Limb (tissue), 2 donors: Measurements from ENCODE around the gene CASP3.
"Not testable (repeated sequence)": the region's sequence is repeated elsewhere in the genome, so short reads cannot be mapped to it uniquely, and the experiment has no call there.

ENCODE experiments used
- DNase-seq, 2 donors: peaks; one replicate each; pipeline ENCODE4 v3.0.0-alpha.2; 2016; ENCODE audit errors: extremely low spot score in 2 of 2

The CASP3 gene

GRCh38 chr4:184664445-184665210, 15.4 kb upstream of the CASP3 start:
- DNase-seq: no peak

GRCh38 chr4:184662236-184662635, 13.0 kb upstream of the CASP3 start:
- DNase-seq: no peak

- DNase-seq: no peak
These were observed 11.7 kb upstream of the CASP3 start for GRCh38 chr4:184660978-184661377.

GRCh38 chr4:184657820-184658219, 8.6 kb upstream of the CASP3 start:
- not testable (repeated sequence) for DNase-seq

- no peak for DNase-seq
These were observed 7.9 kb upstream of the CASP3 start for GRCh38 chr4:184657144-184657543.

- DNase-seq: peak in 1 of 2 donors; percentile 36
These were observed 6.9 kb upstream of the CASP3 start for GRCh38 chr4:184655889-184656869.

- peak in 1 of 2 donors; percentile 60 for DNase-seq
These were observed 4.4 kb upstream of the CASP3 start for GRCh38 chr4:184653650-184654049.

GRCh38 chr4:184652681-184653080, 3.4 kb upstream of the CASP3 start:
- not testable (repeated sequence) for DNase-seq

GRCh38 chr4:184651899-184652298, 2.7 kb upstream of the CASP3 start:
- no peak for DNase-seq

- DNase-seq: no peak
These were observed 966 bp upstream of the CASP3 start for GRCh38 chr4:184649971-184650855.

GRCh38 chr4:184648313-184649025, 778 bp downstream of the CASP3 start:
- peak; percentile 29 to 76 for DNase-seq

GRCh38 chr4:184648054-184648312, 1.3 kb downstream of the CASP3 start:
- no peak for DNase-seq

- no peak for DNase-seq
These were observed 1.8 kb downstream of the CASP3 start for GRCh38 chr4:184647266-184648053.

GRCh38 chr4:184645904-184646610, 3.2 kb downstream of the CASP3 start:
- no peak for DNase-seq

- DNase-seq: no peak
These were observed 4.5 kb downstream of the CASP3 start for GRCh38 chr4:184644553-184645307.

- no peak for DNase-seq
These were observed 5.5 kb downstream of the CASP3 start for GRCh38 chr4:184643731-184644130.

- no peak for DNase-seq
These were observed 7.8 kb downstream of the CASP3 start for GRCh38 chr4:184641451-184641850.

GRCh38 chr4:184641022-184641421, 8.2 kb downstream of the CASP3 start:
- no peak for DNase-seq

- DNase-seq: no peak
These were observed 12.3 kb downstream of the CASP3 start for GRCh38 chr4:184636897-184637296.
